Measurements from ENCODE around the gene VSNL1. TPM values are rescaled to one million over a fixed set of nuclear protein-coding genes. Genes with fewer than 3 reads are reported as not detected.

The VSNL1 gene
- total RNA-seq, 1 experiment from 2014 or later = 9.9 TPM

GRCh38 chr2:17617516-17617915, 77.0 kb downstream of the VSNL1 start:
- Histone ChIP-seq H2AK5ac (ENCODE audit: insufficient read length, low read length) (no peak overlapping the region), H3K79me2 (ENCODE audit: insufficient read depth, low read length) (no peaks in the 10 kb centered on the region), H3K27ac (ENCODE audit: insufficient read length, low read depth, low read length) (no peak overlapping the region), H3K14ac (ENCODE audit: insufficient read depth, low read length) (no peak overlapping the region), H2BK120ac (ENCODE audit: low read depth, low read length, poor library complexity, severe bottlenecking) (no peak overlapping the region), H2BK5ac (ENCODE audit: insufficient read length, low read length) (no peak overlapping the region), H3K18ac (ENCODE audit: insufficient read length, low read depth, low read length) (no peak overlapping the region), H3K9me3 (ENCODE audit: control insufficient read depth, low read depth, low read length) (no peaks in the 10 kb centered on the region), H3K27me3 (ENCODE audit: insufficient read depth, low read length) (no peaks in the 10 kb centered on the region), H2AFZ (ENCODE audit: low read length) (no peak overlapping the region), H3K4ac (ENCODE audit: low read depth, low read length) (no peak overlapping the region), H2BK12ac (ENCODE audit: insufficient read length, low read depth, low read length) (no peak overlapping the region), H3K79me1 (ENCODE audit: insufficient read depth, low read depth, low read length, poor library complexity, severe bottlenecking) (no peaks in the 10 kb centered on the region), H3T11ph (ENCODE audit: low read length) (no peak overlapping the region), H4K8ac (replicated peaks; ENCODE audit: insufficient read length, low read depth, low read length) (no peak overlapping the region), H2BK20ac (ENCODE audit: low read depth, low read length, poor library complexity, severe bottlenecking) (no peak overlapping the region), H3K23me2 (ENCODE audit: insufficient read length, low read depth, low read length, poor library complexity, severe bottlenecking) (no peaks in the 10 kb centered on the region), H3K9ac (ENCODE audit: extremely low read depth, insufficient read length, low read length) (no peak overlapping the region), H3K4me2 (ENCODE audit: insufficient read depth, insufficient read length, low read length) (no peak overlapping the region), H4K20me1 (ENCODE audit: control insufficient read depth, insufficient read depth, insufficient read length) (peaks cover 2% of the 10 kb centered on the region), H3K23ac (ENCODE audit: insufficient read length, low read depth, low read length) (no peak overlapping the region), H2BK15ac (ENCODE audit: low read depth, low read length) (no peak overlapping the region), H3K56ac (ENCODE audit: insufficient read length, low read depth, low read length) (no peak overlapping the region), H4K5ac (ENCODE audit: insufficient read length, low read depth, low read length) (no peak overlapping the region), H3K4me1 (ENCODE audit: insufficient read depth, low read length) (peaks cover 5% of the 10 kb centered on the region; the same call in 1 of the 2 replicates), H4K91ac (ENCODE audit: insufficient read length, low read depth, low read length) (no peak overlapping the region)
- TF ChIP-seq CTCF (conservative IDR thresholded peaks at IDR 0.05) = no peak
- Mint-ChIP-seq H3K9me3 (no peaks in the 10 kb centered on the region), H3K27ac (peak overlapping the region in 1 of 3 experiments; percentile 45; a peak in 1 of 7 replicates), H3K36me3 (ENCODE audit: insufficient read depth in 1 of 3, low read depth in 3 of 3) (peaks cover 0 to 6% (median 0%) of the 10 kb centered on the region in 3 experiments; a peak in 3 of 7 replicates), H3K27me3 (ENCODE audit: low read depth) (no peaks in the 10 kb centered on the region; the same call in 1 of the 2 replicates), H3K4me3 (no peak overlapping the region), H3K4me1 (peaks cover 23 to 30% of the 10 kb centered on the region in 2 experiments)
- WGBS (ENCODE audit: extremely low coverage, insufficient read length, low lambda C conversion rate) = no CpG with 5 or more reads among the region's 5 CpGs
- DNase-seq = no peak
